HG03025 (cell line): ENCODE measurements around the gene HACD2.
"Not testable (repeated sequence)": the region's sequence is repeated elsewhere in the genome, so short reads cannot be mapped to it uniquely, and the experiment has no call there.

ENCODE experiments used
- ATAC-seq: cut with Tn5 transposase; IDR thresholded peaks from one replicate; pipeline ENCODE4 v1.9.1; 2021; ENCODE audit warnings: mild to moderate bottlenecking, moderate library complexity; ENCODE audit not compliant: unreplicated experiment, low FRiP score

Gene HACD2

DNA sequence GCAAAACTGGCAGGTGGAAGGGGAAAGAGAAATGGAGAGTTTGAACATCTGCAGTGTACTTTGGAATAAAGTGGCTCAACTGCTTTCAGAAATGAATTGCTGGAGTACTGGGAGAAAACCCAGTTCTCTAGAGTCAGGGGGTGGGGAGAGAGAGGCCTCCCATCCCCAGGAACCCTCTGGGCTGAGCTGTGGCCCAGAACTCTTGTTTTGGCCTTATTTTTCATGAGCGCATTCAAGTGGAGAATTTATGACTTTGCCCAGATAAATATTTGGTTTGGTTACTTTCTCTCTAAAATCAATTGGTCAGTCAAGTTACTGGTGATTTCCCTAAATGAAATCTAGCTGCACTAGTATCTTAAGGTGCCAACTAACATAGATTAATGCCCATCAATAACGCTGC lies 28.7 kb upstream of the HACD2 start:
- no peak for ATAC-seq

DNA sequence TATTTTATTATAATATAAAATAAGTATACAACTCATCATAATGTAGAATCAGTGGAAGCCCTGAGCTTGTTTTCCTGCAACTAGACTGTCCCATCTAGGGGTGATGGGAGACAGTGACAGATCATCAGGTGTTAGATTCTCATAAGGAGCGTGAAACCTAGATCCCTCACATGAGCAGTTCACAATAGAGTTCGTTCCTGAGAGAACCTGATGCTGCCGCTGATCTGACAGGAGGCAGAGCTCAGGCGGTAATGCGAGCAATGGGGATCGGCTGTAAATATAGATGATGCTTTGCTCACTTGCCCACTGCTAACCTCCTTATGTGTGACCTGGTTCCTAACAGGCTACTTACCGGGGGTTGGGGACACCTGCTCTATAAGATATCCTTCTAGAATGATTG lies 26.8 kb upstream of the HACD2 start:
- ATAC-seq, result not testable (repeated sequence)

DNA sequence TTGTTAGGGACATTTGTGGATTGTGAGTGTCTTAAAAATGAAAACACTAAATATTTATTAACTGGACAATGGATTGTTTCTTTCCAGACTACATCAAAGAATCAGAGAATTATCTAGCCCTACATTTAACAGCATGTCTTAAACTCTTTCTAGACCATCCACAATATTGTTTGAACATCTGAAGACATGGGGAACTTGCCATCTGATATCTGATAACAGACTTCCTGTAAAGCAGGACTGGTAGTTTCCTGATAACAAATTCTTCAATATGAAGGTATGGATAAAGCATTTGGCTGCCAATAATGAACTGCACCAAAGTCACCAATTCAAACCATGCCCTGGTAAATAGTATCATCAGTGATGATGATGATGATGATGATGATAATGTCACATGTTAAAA lies 26.2 kb upstream of the HACD2 start:
- no peak for ATAC-seq

DNA sequence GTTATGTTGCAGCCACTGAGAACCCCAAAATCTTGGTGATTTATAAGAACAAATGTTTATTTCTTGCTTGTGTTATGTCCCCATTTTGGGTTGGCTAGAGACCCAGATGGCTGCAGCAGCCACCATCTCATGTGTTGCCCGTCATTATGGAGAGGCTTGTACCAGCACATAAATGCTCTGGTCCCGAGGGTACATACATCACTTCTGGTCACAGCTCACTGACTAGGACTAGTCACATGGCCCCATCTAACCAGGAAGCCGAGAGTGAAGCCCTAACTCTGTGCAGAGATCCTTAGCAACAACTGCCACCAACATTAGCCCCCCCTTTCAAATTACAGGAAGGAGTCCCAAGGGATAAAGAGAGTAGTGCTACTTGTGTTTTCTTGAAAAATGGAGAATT lies 25.5 kb upstream of the HACD2 start:
- ATAC-seq, result no peak

DNA sequence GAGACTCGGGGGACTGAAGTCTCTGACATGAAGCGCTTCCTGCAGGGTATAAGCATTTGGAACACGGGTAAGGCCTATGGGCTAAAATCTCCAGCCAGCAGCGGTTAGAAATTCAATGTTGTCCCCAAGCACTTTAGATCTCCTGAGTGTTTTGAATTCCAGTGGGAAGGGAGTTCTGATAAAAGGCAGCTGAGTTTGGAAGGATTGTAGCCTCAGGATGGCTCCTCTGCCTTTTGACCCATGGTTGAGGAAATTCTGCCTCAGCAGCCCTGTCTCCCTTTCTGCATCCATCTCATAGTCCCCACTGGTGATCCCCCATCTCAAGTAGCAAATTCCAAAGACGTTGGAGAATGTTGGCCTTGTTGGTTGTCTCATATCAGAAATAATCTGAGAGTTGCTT lies 24.2 kb upstream of the HACD2 start:
- ATAC-seq, result no peak

DNA sequence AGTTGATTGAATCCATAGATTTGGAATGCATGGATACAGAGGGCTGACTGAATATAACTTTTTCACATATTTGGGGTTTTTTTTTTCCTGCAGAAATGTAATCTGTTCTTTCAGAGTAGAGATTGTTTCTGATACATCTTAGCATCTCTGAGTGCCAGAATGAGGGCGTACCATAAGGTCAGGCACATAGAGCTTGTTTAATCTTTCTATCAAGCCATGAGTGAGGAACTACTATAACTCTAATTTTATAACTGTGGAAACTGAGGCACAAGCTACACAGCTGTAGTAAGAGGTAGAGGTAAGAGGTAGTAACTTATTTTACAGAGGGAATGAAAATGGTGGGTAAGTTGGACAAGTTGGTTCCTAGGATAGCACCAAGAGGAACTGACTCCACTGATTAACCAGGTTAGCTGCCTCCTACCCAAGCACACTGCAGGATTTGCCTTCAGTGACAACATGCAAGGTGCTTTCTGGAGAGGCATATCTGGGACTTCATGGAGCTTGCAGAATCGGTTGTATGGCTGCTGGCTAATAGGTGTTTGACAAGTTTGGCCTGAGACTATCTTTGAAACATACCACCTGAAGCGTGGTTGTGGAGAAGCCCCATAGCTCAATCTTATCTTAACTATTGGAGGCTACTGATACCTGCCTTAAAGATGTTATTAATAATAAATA lies 23.5 kb upstream of the HACD2 start:
- no peak for ATAC-seq

DNA sequence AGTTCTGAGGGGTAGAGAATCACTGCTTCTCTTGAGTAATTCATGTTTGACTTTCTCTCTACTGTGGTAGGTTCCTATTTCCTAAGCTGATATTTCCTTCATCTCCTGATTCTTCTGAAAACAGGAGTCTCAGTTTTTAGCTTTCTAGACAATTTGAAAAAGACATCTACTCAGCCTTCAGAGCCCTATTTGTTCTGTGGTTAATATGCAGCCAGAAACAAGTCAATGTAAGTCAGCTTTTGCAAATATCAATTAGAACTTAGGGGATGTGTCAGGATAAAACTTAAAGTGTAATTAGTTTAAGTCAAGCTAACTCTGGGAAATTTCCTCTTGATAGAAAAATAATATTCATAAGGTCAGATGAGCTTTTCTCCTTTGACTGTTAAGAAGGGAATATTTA lies 21.7 kb upstream of the HACD2 start:
- no peak for ATAC-seq

DNA sequence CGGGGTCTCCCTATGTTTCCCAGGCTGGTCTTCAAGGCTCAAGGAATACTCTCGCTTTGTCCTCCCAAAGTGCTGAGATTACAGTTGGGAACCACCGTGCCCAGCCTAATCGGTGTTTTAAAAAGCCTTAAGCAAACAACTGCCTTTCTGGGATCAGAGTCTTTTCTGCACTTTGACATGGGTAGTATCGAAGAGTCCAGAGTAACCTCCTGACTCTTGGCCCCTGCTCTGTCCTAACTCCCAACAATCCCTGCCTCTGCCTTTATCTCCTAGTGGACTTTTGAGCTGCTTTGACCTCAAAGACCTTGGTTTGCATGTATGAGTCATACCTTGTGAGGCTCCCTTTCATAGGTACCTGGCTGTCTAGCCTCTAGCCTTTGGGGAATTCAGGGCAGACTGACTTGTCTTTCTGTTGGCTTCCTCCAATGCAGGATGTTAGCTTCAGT lies 21.0 kb upstream of the HACD2 start:
- peak; percentile 45 for ATAC-seq

DNA sequence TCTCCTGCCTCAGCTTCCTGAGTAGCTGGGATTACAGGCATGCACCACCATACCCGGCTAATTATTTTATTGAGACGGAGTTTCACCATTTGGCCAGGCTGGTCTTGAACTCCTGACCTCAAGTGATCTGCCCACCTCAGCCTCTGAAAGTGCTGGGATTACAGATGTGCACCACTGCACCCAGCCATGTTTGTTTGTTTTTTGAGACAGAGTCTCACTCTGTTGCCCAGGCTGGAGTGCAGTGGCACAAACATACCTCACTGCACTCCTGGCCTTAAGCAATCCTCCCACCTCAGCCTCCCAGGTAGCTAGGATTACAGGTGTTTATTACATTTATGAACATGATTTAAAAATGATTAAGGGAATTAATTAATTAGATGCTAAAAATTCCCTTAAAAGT lies 18.3 kb upstream of the HACD2 start:
- not testable (repeated sequence) for ATAC-seq

DNA sequence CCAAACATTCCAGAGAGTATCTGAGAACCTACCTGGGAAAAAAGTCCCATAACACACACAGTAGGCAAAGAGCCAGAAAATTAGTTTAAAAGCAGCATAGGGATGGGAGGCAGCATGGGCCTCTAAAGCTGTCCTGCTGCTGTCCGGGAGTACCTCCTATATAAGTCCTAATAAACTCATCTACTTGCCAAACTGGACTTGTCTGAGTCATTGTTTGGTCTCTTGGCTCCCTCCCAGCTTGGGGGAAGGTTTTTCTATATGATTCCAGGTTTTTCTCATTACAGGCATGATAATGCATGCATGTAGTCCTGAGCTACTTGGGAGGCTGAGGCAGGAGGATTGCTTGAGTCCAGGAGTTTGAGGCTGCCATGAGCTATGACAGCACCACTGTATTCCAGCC lies 17.5 kb upstream of the HACD2 start:
- ATAC-seq, result no peak

DNA sequence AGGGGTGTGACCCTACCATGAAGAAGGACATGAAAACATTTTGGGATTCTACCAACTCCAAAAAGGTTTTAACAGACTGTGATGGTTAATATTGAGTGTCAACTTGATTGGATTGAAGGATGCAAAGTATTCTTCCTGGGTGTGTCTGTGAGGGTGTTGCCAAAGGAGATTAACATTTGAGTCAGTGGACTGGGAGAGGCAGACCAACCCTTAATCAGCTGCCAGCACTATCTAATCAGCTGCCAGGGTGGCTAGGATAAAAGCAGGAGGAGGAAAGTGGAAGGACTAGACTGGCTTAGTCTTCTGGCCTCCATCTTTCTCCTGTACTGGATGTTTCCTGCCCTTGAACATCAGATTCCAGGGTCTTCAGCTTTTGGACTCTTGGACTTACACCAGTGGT lies 16.0 kb upstream of the HACD2 start:
- not testable (repeated sequence) for ATAC-seq

DNA sequence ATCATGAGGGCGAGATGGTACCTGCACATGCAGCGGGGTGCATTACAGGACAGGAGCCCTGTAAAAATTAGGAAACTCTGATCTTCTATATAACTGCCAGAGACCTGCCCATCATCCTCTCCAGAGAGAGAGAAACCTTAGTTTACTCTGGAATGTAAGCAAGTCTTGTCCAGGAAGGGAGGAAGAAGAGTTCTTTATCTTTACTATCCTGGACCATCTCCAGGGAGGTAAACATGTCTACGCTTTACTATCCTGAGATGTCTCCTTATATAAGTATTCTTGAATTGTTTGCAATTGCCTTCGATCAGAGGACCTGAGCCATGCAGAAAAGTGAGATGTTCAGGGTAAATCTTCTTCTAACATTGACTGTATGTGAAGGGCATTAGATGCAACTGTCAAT lies 12.7 kb upstream of the HACD2 start:
- no peak for ATAC-seq

DNA sequence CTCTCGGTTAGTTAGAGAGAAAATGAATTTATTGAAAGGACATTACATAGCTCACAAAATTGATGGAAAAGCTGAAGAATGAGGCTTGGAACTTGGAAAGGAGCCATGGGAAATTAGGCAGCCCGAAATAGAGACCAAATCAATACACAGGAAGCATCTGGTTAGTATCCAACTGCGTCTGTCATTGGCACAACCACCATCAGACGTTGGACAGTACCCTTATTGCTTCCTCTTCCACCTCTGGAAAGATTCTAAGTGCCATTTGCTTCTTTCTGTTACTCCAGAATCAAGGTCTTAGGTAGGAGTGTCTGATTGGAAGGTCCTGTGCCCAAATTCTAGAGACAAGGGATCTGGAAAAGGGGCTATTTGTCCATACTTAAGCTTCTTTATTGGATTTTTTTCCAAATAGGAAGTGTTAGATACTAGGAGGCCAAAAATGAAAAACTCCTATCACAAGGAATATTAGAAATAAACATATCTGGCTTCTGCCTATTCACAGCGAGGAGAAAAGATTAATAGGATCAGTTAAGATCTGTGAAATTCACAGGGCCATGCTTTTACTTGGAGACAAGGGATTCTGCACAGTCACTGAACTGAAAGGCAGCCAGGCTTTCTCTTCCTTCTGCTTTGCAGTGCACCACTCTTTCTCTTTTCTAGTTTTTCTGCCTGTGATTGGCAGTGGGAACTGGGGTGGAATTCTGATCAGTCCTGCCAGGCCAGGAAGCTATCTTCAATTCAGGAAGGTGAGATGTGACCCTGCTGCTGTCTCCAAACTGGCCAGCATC lies 10.7 kb upstream of the HACD2 start:
- ATAC-seq, result no peak

DNA sequence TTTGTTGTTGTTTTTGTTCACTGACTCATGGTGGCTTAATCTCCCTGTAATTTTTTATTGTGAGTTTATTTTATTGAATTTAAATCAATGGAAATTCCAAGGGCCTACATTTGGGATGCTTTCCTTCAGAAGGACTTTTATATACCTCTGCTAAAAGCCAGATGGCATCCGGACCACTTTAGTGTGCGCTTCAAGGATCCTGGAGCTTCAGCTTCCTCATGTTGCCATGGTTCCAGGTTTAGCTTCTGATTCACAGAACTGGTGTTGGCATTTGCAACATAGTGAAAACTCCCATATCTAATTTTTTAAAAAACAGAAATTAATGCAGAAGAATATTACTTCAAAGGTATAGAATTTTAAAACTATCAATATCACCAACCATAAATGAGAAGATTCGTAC lies 8.5 kb upstream of the HACD2 start:
- ATAC-seq, result no peak

DNA sequence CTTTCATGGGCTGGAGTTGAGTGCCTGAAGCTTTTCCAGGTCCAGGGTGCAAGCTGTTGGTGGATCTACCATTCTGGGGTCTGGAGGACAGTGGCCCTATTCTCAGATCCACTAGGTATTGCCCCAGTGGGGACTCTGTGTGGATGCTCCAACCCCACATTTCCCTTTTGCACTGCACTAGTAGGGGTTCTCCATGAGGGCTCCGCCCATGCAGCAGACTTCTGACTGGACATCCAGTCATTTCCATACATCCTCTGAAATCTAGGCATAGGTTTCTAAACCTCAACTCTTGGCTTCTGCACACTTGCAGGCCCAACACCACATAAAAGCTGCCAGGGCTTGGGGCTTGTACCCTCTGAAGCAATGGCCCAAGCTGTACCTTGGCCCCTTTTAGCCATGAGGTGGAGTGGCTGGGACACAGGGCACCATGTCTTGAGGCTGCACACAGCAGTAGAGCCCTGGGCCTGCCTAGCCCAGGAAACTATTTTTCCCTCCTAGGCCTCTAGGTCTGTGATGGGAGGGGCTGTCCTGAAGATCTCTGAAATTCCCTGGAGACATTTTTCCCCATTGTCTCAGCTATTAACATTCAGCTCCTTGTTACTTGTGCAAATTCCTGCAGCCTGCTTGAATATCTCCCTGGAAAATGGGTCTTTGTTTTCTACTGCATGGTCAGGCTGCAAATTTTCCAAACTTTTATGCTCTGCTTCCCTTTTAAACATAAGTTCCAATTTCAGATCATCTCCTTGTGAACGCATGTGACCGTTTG lies 6.0 kb upstream of the HACD2 start:
- no peak for ATAC-seq

DNA sequence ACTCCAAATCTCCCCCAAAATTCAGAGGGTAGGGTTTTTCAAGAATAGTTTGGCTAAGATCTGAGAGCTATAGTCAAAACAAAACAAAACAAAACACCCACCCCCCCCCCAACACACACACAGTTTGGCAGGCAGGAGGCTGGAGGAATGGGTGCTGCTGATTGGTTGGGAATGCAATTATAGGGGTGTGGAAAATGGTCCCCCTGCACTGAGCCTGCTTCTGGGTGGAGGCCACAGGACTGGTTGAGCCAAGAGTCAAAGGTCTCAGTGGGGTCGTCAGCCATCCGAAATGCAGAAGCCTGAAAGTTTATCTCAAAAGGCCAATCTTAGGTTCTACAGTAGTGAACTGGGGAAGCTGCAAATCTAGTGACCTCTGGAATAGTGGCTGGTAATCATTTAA lies 2.5 kb upstream of the HACD2 start:
- no peak for ATAC-seq

DNA sequence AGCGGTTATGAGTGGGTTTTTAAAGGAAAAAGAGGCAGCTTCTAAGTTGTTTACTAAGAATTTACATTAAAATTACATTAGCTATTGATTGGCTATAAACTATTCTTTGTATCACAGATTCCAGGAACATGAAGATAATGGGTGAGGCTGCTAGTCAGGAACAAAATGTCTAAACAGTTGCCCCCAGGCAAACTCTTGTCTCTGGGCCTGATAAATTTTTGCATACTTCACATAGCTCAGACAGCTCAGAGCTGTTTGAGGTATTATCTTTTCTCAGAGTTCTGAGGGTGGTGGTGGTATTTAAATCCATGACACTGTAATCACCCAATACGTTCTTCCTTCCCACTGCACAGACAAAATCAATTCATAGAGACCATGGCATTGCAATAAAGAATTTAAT lies 2.1 kb upstream of the HACD2 start:
- ATAC-seq, result no peak

DNA sequence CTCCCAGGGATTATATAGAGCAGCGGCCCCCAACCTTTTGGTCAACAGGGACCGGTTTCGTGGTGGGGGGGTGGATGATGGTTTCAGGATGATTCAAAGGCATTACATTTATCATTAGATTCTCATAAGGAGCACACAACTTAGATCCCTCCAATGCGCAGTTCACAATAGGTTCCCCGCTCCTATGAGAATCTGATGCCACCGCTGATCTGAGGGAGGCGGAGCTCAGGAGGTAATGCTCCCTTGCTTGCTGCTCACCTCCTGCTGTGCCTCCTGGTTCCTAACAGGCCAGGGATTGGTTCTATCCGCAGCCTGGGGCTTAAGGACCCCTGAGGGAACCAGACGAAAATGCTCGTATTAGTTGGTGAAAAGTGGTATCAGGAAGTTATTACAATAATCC lies 1.3 kb upstream of the HACD2 start:
- ATAC-seq, result no peak

DNA sequence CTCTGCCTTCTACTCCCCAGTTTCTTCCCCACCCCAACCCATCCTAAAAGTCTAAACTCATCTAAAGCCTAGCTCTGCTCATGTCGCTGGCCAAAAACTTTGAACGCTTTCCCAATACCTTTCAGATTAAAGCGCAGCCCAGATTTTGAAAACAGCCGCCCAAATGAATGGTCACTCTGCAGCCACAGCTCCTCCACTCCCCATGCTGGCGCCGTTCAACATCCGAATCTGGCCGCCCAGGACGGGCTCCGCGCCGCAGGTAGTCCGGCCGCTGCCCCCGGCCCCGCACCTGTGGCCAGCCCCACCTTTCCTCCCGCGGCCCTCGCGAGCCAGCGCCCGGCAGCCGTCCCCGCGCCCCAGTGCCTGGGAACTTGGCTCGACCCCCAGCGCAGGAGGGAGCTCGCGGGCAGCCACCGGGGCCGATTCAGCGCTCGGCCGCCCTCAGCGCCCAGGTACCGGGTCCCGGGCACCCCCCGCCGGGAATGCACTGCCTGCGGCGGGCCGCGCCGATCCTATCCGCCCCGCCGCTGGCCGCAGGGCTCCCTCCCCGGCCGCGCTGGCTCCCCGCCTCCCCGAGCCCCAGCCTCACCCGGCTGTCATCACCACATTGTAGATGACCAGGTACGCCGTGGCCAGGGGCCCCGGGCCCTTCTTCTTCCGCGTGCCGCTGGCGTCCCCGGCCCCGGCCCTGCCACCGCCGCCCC lies 417 bp downstream of the HACD2 start:
- ATAC-seq, result peak; percentile 24

DNA sequence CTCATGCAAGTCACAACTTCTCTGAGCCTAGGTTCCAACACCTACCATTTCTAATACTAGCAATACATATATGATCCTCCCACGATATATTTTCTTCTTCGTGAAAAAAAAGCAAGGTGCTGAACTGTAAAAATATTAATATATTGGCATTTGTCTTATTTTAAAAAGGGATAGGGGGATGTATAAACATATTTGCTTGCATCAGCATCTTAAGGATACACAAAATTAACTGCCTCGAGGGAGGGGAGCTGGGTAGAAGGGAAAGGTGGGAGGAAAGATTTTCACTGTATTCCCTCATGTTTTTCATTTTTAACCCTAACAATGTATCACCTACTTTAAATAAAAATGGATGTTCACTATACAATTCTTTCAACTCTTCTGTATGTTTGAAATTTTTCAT lies 1.3 kb downstream of the HACD2 start:
- no peak for ATAC-seq

DNA sequence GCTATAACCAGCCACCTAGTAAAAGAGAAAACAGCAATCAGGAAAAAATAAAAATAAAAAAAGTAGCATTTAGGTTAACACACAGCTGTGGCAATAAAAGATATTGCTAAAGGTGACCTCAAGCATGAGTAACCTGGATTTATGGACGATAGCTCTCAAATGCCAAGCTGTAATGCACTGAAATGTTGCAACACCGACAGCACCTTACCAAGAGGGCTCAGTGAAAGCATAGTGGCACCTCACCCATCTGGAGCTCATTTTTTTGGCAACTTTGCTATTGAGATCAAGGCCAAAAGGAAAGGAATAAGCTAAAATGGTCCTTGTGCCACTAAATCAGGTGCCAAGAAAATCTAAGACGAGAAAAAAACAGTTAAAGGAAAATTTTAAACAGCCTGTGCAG lies 2.5 kb downstream of the HACD2 start:
- no peak for ATAC-seq
